ENCODE data around the gene BLOC1S2. TPM values are rescaled to one million over a fixed set of nuclear protein-coding genes. Genes with fewer than 3 reads are reported as not detected.
"Not testable (repeated sequence)": the region's sequence is repeated elsewhere in the genome, so short reads cannot be mapped to it uniquely, and the experiment has no call there.

The BLOC1S2 gene
- total and polyA plus RNA-seq, 2 donors from 2014 or later: 31.8 to 56.3 TPM

DNA sequence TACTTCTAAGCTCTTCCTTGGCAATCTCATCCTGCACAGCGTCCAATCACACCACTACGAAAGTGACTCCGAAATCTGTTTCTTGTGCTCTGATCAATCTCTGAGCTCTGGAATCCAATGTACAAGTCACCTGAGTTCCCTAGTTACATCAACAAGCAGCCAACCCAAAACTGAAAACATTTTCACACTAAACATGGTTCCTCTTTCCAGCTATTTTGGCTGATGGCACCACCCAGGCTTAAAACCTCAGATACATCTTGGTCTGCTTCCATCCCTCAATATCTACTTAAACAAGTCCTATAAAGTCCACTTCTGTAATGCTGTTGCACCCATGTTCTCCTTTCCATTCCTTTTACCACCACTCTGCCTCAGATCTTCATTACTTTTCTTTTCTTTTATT lies 3.6 kb downstream of the BLOC1S2 start:
- FAIRE-seq: no peak
- intact Hi-C loops (cut with DNase I): no loop called here
- H3K9ac ChIP-seq (ENCODE audit: low read length in 3 of 3): no peak overlapping the region
- no peak for DNase-seq
- no peak overlapping the region for H3K27ac ChIP-seq (ENCODE audit: low read depth in 2 of 2, low read length in 2 of 2)
- no peaks in the 10 kb centered on the region for H3K9me3 ChIP-seq (ENCODE audit: control insufficient read depth in 2 of 3, insufficient read depth in 1 of 3, low read length in 3 of 3)
- H3K36me3 ChIP-seq (ENCODE audit: control insufficient read depth in 2 of 3, insufficient read depth in 3 of 3, low read length in 3 of 3): peaks cover 4 to 19% (median 4%) of the 10 kb centered on the region in 3 donors
- H3K4me3 ChIP-seq (ENCODE audit: low read length in 3 of 3): no peak overlapping the region
- no peak for TF ChIP-seq CTCF (IDR thresholded peaks at IDR 0.05; ENCODE audit: borderline replicate concordance, extremely low read depth, insufficient read depth)
- peaks cover 5 to 15% (median 7%) of the 10 kb centered on the region in 3 donors for H3K4me1 ChIP-seq (ENCODE audit: control insufficient read depth in 2 of 3, insufficient read depth in 2 of 3, low read depth in 1 of 3, low read length in 3 of 3)
- H3K27me3 ChIP-seq (ENCODE audit: control insufficient read depth, insufficient read depth, low read length): no peaks in the 10 kb centered on the region

GRCh38 chr10:100276971-100277370 lies 9.5 kb downstream of the BLOC1S2 start:
- H3K9ac ChIP-seq (ENCODE audit: low read length in 3 of 3); H3K4me1 ChIP-seq (ENCODE audit: control insufficient read depth in 2 of 3, insufficient read depth in 2 of 3, low read depth in 1 of 3, low read length in 3 of 3); H3K9me3 ChIP-seq (ENCODE audit: control insufficient read depth in 2 of 3, insufficient read depth in 1 of 3, low read length in 3 of 3); intact Hi-C loops (cut with DNase I); DNase-seq; H3K27me3 ChIP-seq (ENCODE audit: control insufficient read depth, insufficient read depth, low read length); H3K4me3 ChIP-seq (ENCODE audit: low read length in 3 of 3); H3K27ac ChIP-seq (ENCODE audit: low read depth in 2 of 2, low read length in 2 of 2); FAIRE-seq: not testable (repeated sequence)
- peaks cover 4 to 19% (median 6%) of the 10 kb centered on the region in 3 donors for H3K36me3 ChIP-seq (ENCODE audit: control insufficient read depth in 2 of 3, insufficient read depth in 3 of 3, low read length in 3 of 3)

DNA sequence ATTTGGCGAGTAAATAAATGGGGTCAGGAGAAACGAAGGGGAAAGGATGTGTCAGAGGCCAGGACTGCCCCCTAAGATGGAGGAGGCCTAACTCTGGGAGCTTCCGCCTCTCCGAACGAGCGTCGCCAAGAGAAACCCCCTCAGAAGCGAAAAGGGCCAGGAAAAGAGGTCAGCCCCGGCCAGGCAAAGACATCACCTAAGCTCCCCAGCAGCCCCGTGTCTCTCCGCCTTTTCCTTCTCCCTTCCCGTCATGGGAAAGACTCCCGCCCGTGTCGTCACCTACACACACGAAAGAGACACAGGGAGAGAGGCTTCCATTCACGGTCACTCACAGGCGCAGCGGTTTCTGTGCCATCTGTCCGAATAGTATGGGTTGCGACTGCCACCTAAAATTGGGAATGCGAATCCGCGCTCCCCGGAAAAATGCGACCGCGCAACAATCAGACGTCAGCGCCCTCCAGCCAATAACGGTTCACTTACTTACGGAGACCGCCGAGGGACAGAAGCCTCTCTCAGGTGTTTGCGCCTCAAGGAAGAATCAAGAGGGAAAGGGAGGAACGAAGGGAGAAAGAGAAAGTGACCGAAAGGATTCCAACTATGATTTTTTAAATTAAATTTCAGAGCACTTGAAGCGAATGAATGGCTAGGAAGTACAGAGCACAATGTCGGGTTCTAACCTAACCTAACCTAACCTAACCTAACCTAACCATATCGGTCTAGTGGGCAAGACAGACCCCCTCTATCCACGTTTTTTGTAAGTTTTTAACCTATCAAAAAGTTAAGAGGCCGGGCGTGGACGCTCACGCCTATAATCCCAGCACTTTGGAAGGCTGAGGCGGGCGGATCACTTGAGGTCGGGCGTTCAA lies 19.0 kb downstream of the BLOC1S2 start, which contains the start of gene CWF19L1:
Gene CWF19L1 (minus strand): TSS at position 400 of the 866 bp plus-strand sequence. CDS start 45 bp downstream, at position 355.
- no peaks in the 10 kb centered on the region for H3K27me3 ChIP-seq (ENCODE audit: control insufficient read depth, insufficient read depth, low read length)
- DNase-seq (peak; percentile 91 to 97 (median 92)), FAIRE-seq (peak; percentile 55)
- TF ChIP-seq CTCF (IDR thresholded peaks at IDR 0.05; ENCODE audit: borderline replicate concordance, extremely low read depth, insufficient read depth): no peak
- peak within 1 kb of the TSS; percentile 91 to 99 (median 99) for H3K4me3 ChIP-seq (ENCODE audit: low read length in 3 of 3)
- H3K4me1 ChIP-seq (ENCODE audit: control insufficient read depth in 2 of 3, insufficient read depth in 2 of 3, low read depth in 1 of 3, low read length in 3 of 3): no peaks in the 10 kb centered on the region
- peak within 1 kb of the TSS; percentile 39 to 82 for H3K27ac ChIP-seq (ENCODE audit: low read depth in 2 of 2, low read length in 2 of 2)
- intact Hi-C loops (cut with DNase I): no loop called here
- peak within 1 kb of the TSS; percentile 79 to 98 (median 95) for H3K9ac ChIP-seq (ENCODE audit: low read length in 3 of 3)
- H3K9me3 ChIP-seq (ENCODE audit: control insufficient read depth in 2 of 3, insufficient read depth in 1 of 3, low read length in 3 of 3): no peaks in the 10 kb centered on the region
- H3K36me3 ChIP-seq (ENCODE audit: control insufficient read depth in 2 of 3, insufficient read depth in 3 of 3, low read length in 3 of 3): no peaks in the 10 kb centered on the region

GRCh38 chr10:100265821-100266485 lies 20.5 kb downstream of the BLOC1S2 start:
- Histone ChIP-seq H3K4me3 (ENCODE audit: low read length in 3 of 3) (peak overlapping the region in 1 of 3 donors; percentile 13), H3K4me1 (ENCODE audit: control insufficient read depth in 2 of 3, insufficient read depth in 2 of 3, low read depth in 1 of 3, low read length in 3 of 3) (no peaks in the 10 kb centered on the region), H3K9ac (ENCODE audit: low read length in 3 of 3) (no peak overlapping the region), H3K27me3 (ENCODE audit: control insufficient read depth, insufficient read depth, low read length) (no peaks in the 10 kb centered on the region), H3K36me3 (ENCODE audit: control insufficient read depth in 2 of 3, insufficient read depth in 3 of 3, low read length in 3 of 3) (no peaks in the 10 kb centered on the region), H3K9me3 (ENCODE audit: control insufficient read depth in 2 of 3, insufficient read depth in 1 of 3, low read length in 3 of 3) (no peaks in the 10 kb centered on the region), H3K27ac (ENCODE audit: low read depth in 2 of 2, low read length in 2 of 2) (no peak overlapping the region)
- FAIRE-seq (no peak), DNase-seq (no peak)
- no peak for TF ChIP-seq CTCF (IDR thresholded peaks at IDR 0.05; ENCODE audit: borderline replicate concordance, extremely low read depth, insufficient read depth)
- intact Hi-C loops (cut with DNase I): no loop called here
